ENCODE data around the gene MYO15B. TPM values are rescaled to one million over a fixed set of nuclear protein-coding genes. Genes with fewer than 3 reads are reported as not detected.

Gene MYO15B
- total RNA-seq, 1 donor from 2014 or later = 1.6 TPM

DNA sequence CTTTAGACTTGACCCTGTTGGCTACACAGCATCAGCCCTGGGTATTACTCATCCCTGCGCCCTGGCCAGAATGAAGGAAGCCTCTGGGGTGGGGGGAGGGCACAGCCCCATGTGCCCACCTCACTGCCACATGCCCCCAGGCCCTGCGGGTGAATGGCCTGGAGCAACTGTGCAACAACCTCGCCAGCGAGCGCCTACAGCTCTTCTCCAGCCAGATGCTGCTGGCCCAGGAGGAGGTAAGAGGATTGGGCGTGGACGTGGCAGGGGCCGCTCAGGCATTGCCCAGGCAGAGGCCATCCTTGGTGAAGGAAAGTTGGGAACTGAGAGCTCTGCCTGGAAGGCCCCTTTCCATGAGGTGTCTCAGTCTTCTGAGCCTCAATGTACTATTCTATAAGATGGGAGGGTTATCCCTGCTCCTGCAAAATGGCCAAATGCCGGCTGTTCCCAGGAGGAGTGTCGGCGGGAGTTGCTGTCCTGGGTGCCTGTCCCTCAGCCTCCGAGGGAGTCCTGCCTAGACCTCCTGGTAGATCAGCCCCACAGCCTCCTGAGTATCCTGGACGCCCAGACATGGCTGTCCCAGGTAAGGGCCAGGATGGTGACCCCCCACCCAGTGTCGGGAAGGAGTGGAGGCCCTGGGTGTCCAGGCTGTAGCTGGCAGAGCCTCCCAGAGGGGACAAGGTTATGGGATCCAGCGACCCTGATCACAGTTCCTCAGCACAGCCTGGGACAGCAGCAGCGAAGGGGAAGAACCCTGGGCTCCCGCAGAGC, 8.9 kb downstream of the MYO15B start:
- DNase-seq (ENCODE audit: low read depth) = no peak
- Histone ChIP-seq H3K4me3 (ENCODE audit: low read depth, low read length) (no peak overlapping the region), H3K27me3 (ENCODE audit: control insufficient read depth, insufficient read depth, low read length) (peaks cover 3% of the 10 kb centered on the region), H3K36me3 (ENCODE audit: control insufficient read depth, insufficient read depth, low read length) (no peaks in the 10 kb centered on the region)
- FAIRE-seq = no peak
- TF ChIP-seq, protein P1, sequence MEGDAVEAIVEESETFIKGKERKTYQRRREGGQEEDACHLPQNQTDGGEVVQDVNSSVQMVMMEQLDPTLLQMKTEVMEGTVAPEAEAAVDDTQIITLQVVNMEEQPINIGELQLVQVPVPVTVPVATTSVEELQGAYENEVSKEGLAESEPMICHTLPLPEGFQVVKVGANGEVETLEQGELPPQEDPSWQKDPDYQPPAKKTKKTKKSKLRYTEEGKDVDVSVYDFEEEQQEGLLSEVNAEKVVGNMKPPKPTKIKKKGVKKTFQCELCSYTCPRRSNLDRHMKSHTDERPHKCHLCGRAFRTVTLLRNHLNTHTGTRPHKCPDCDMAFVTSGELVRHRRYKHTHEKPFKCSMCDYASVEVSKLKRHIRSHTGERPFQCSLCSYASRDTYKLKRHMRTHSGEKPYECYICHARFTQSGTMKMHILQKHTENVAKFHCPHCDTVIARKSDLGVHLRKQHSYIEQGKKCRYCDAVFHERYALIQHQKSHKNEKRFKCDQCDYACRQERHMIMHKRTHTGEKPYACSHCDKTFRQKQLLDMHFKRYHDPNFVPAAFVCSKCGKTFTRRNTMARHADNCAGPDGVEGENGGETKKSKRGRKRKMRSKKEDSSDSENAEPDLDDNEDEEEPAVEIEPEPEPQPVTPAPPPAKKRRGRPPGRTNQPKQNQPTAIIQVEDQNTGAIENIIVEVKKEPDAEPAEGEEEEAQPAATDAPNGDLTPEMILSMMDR (IDR thresholded peaks at IDR 0.05; ENCODE audit: insufficient read depth, low read length, severe bottlenecking) = no peak

DNA sequence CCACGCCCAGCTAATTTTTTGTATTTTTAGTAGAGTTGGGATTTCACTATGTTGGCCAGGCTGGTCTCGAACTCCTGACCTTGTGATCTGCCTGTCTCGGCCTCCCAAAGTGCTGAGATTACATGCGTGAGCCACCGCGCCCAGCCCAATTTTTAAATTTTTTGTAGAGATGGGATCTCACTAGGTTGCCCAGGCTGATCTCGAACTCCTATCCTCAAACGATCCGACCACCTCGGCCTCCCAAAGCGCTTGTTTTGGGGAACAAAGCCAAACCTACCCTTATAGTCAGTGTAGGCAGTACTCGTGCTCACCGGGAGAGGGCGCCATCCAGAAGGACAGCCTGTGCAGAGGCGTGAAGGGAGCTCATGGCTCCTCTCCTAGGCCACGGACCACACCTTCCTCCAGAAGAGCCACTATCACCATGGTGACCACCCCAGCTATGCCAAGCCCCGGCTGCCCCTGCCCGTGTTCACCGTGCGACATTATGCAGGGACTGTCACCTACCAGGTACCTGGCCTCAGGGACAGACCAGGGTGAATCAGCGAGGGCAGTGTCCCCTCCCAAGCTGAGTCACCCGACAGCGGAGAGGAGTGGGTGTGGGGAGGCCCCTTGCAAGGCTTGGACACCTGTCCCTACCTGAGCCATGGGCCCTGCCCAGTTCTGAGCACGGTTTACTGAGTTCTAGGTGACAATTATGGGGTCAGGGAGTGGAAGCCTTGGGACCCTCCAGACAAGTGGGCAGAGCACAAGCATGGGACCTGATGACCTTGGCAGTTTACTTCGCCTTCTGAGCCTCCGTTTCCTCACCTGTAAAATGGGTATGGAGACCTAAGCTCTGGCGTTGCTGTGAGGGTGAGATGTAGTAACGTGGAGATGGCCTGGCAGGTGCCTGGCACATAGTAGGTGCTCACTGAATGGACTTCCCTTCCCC, 13.7 kb downstream of the MYO15B start:
- FAIRE-seq (no peak), DNase-seq (ENCODE audit: low read depth) (peak; percentile 29)
- TF ChIP-seq, protein P1 (IDR thresholded peaks at IDR 0.05; ENCODE audit: insufficient read depth, low read length, severe bottlenecking) = peak; percentile 86
- H3K36me3 ChIP-seq (ENCODE audit: control insufficient read depth, insufficient read depth, low read length) = no peaks in the 10 kb centered on the region
- no peak overlapping the region for H3K4me3 ChIP-seq (ENCODE audit: low read depth, low read length)
- peaks cover 2% of the 10 kb centered on the region for H3K27me3 ChIP-seq (ENCODE audit: control insufficient read depth, insufficient read depth, low read length)

DNA sequence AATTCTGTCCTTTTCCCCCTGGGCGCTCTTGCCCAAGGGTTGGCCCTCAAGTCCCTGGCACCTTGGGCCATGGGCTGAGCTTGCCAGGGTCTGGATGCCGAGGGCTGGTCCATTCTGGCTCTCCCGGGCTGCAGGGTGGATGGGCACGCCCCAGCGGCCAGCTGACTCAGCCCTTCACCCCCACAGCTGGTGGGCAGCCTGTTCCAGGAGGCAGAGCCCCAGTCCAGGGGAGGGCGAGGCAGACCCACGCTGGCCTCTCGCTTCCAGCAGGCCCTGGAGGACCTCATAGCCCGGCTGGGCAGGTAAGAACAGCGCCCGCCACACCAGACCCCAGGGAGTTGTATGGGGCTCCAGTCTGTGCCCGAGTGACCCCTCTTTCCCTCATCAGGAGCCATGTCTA, 15.0 kb downstream of the MYO15B start:
- TF ChIP-seq, protein P1 (IDR thresholded peaks at IDR 0.05; ENCODE audit: insufficient read depth, low read length, severe bottlenecking) = no peak
- no peak for DNase-seq (ENCODE audit: low read depth)
- H3K27me3 ChIP-seq (ENCODE audit: control insufficient read depth, insufficient read depth, low read length) = no peaks in the 10 kb centered on the region
- no peak for FAIRE-seq
- no peaks in the 10 kb centered on the region for H3K36me3 ChIP-seq (ENCODE audit: control insufficient read depth, insufficient read depth, low read length)
- no peak overlapping the region for H3K4me3 ChIP-seq (ENCODE audit: low read depth, low read length)

DNA sequence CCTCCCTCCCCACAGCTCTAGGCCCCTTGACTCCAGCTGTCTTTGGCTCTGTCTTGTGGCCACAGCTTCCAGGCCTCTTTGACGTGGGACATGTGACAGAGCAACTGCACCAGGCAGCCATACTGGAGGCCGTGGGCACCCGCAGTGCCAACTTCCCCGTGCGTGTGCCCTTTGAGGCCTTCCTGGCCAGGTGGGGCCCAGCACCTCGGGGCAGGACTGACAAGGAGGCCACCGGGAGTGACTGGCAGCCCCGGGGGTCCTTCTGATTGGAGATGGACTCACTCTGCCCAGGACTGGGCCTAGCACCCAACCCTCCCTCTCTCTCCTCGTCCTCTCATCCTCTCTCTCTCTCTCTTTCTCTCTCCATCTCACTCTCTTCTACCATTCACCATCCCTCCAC, 15.5 kb downstream of the MYO15B start:
- TF ChIP-seq, protein P1 (IDR thresholded peaks at IDR 0.05; ENCODE audit: insufficient read depth, low read length, severe bottlenecking) = no peak
- no peak for FAIRE-seq
- no peak for DNase-seq (ENCODE audit: low read depth)
- Histone ChIP-seq H3K4me3 (ENCODE audit: low read depth, low read length) (no peak overlapping the region), H3K36me3 (ENCODE audit: control insufficient read depth, insufficient read depth, low read length) (no peaks in the 10 kb centered on the region), H3K27me3 (ENCODE audit: control insufficient read depth, insufficient read depth, low read length) (no peaks in the 10 kb centered on the region)

DNA sequence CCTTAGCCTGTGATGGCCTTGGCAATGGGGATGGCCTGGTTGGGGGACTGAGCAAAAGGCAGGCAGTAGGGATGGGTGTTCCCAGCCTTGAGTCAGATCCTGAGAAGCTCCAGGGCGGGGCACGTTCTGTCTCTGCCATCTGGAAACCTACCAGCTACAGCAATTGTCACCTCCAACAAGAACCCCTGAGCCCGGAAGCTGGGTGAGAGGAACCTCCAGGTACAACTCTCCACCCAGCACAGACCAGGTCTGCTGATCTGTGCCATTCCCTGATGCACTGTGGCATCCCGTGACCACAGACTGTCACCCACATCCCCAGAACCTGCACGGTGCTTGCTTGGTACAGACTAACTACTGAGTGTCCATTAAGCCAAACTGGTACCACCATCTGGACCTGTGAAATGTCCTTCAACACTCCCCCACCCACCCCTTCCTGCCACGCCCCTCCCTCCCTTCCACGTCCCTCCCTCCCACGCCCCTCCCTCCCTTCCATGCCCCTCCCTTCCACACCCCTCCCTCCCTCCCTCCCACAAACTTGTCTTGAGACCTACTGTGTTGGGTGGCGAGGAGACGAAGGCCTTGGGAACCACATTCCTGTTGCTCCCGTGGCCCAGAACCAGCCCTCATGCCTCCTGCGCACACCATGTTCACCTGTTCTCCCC, 16.6 kb downstream of the MYO15B start:
- Histone ChIP-seq H3K36me3 (ENCODE audit: control insufficient read depth, insufficient read depth, low read length) (no peaks in the 10 kb centered on the region), H3K4me3 (ENCODE audit: low read depth, low read length) (no peak overlapping the region), H3K27me3 (ENCODE audit: control insufficient read depth, insufficient read depth, low read length) (no peaks in the 10 kb centered on the region)
- FAIRE-seq = no peak
- TF ChIP-seq, protein P1 (IDR thresholded peaks at IDR 0.05; ENCODE audit: insufficient read depth, low read length, severe bottlenecking) = no peak
- DNase-seq (ENCODE audit: low read depth) = no peak
